ENCODE results near the gene APAF1.

GRCh38 chr12:98745578-98746391, 100.7 kb downstream of the APAF1 start:
- TF ChIP-seq POLR2AphosphoS5 (IDR thresholded peaks at IDR 0.05), result no peak
- TF ChIP-seq CTCF (IDR thresholded peaks at IDR 0.05), result no peak
